Dedifferentiated amniotic fluid mesenchymal stem cell (primary cell): ENCODE measurements around the gene MARVELD1.

Experiments
- DNase-seq: peaks from one replicate; pipeline ENCODE4 v3.0.0-alpha.2; 2016; ENCODE audit errors: extremely low spot score

The MARVELD1 gene

DNA sequence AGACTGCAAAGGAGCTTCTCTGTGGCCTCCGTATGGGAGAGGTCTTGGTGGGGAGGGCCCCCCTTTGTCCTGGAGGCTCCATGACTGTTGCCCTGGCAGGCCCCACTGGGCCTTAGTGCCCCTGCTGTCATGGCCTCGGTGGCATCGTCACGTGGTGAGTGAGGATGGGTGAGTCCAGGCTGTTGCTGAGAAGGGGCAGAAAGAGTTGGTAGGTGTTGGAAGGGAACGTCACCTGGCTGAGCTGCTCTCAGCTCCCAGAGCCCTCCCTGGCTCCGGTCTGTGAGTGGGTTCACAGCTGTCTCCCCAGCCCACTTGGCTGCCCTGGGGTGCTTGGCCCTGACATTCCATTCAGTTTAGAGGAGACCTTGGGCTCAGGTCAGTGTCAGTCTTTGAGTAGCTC is 42.2 kb downstream of the MARVELD1 start:
- DNase-seq: no peak

DNA sequence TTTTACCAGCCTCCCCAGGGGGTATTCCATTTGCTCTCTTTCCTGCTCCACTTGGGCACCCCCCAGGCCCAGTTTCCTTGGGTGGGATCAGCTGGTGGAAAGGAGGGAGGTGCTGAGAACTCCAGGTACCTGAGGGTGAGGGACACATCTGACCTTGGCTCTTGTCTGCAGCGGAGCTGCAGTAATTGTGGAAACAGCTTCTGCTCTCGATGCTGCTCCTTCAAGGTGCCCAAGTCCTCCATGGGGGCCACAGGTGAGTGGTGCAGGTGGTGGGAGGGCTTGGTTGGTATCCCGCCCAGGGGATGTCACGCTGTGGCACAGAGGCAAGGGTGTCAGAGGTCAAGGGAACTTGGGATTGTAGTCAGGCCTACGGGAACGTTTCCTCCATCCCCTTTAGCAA is 43.9 kb downstream of the MARVELD1 start:
- no peak for DNase-seq

GRCh38 chr10:97759158-97759887 is 45.8 kb downstream of the MARVELD1 start:
- DNase-seq: peak; percentile 28

DNA sequence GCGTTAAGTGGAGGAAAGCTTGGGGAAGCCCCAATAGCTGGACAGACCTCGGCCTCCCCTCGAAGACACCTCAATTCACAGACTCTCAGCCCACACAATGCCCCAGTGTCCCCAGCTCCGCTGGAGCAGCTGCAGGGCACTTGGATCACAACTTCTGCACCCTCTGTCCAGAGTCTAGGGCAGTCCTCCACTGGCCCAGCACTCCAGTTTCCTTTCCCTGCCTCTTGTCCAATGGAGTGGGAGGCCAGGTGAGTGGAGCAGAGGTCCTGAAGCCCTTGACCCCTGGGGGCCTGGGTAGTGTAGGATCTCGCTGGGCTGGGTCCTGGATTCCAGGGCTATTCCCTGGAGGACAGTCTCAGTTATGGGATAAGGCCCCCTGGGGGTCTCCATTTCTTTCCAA is 46.4 kb downstream of the MARVELD1 start:
- DNase-seq: no peak

GRCh38 chr10:97760461-97761257 is 47.1 kb downstream of the MARVELD1 start:
- no peak for DNase-seq

- no peak for DNase-seq
Measured at GRCh38 chr10:97761331-97761865, 47.9 kb downstream of the MARVELD1 start.

GRCh38 chr10:97762056-97762455 is 48.5 kb downstream of the MARVELD1 start:
- DNase-seq: no peak

DNA sequence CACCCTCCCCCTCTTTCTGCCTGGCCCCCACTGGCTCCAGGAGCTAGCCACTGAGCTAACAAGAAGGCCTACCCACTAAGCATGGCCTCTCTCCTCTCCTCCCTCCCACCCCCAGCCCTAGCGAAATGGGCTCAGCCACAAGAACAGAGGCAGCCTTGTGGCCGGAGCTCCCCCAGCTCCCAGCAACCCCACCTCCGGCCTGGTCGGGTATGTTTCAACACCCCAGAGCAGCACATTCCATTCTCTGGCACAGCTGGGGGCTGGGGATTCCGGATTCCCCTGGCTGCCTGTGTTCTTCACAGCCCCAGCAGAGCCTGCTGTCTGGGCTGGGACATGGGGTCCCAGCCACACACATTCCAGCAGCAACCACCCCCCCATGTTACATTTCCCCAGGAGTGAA is 49.3 kb downstream of the MARVELD1 start:
- no peak for DNase-seq

GRCh38 chr10:97763411-97763810 is 49.9 kb downstream of the MARVELD1 start:
- DNase-seq: no peak

DNA sequence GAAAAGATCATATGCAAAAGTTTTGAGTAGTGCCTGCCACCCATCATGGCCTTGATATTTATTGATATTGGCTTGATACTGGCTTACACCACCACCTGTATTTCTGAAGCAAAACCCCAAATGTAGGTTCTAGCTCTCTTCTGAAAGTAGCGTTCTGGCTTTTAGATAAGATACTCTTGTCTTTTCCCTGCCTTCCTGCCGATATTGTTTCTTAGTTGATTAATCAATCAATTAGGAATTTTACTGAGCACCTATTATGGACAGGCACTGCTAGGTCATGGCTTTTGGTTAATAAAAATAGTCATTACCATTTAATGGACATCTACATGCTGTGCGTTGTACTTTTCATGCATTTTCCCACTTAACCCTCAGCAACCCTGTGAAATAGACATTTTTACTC is 50.4 kb downstream of the MARVELD1 start:
- DNase-seq: no peak

DNA sequence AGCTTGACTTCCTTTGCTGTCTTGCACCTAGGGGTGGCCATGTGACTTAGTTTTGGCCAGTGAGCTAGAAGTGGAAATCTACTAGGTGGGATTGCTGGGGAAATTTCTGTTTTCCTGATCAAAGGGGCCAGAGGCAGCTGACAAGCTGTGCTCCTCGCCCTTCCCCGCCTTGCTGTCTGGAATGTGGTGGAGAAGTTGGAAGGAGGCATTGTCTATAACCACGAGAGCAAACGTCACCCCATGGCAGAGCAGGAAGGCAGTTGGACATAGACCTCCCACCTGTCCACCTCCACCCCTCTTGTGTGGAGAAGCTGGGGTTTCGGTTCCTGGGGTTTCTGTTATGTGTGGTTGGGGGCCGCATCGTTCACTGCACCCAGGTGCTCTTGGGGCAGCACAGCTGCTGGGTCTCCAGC is 51.0 kb downstream of the MARVELD1 start:
- DNase-seq: no peak

DNA sequence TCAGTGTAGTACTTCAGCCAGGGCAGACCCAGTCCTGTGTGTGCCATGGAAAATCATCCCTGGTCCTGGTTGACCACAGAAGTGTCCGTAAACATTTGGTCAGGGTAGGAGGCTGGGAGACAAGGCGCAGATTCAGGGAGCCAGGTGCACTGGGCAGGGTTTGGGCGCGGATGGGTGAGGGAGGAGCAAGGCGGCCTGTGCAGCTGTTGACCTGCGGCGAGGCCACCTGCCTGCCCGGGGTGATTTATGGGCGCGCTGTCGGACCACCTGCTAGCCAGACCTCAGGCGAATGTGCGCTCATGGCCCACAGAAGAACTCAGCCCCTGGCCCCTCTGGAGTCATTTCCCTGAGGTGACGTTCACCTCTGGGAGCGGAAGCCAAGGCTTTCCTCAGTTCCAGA is 51.7 kb downstream of the MARVELD1 start:
- DNase-seq: no peak

DNA sequence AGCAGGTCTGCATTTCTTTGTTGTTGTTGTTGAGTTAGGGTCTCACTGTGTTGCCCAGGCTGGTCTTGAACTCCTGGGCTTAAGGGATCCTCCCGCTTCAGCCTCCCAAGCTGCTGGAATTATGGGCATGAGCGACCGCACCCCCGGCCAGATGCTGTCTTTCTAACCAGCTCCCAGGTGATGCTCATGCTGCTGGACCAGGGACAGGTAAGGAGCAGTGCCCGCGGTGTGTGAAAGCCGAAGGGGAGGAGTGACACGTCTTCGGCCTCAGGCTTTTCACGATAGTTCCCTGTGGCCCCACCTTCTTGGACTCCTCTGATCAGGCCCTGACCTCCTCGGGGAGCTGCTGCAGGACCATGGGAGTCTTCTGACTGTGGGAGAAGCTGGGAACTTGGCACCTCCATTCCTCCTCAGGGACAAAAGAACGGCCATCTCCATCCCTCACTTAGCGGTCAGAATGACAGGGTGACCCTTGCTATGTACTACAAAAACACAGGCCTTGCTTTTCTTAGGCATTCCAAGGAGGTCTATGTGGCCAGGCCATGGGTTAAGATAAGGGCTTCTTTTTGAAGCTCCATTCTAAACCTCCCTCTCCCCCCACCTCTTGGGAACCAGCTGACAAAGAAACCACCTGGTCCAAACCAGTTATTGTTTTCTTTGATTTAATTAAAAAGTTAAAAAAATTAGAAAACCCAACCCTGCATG is 52.7 kb downstream of the MARVELD1 start:
- no peak for DNase-seq

- no peak for DNase-seq
Measured at GRCh38 chr10:97766996-97767924, 53.7 kb downstream of the MARVELD1 start.
